Breast epithelium (tissue), 4 donors: Measurements from ENCODE around the gene NME9. TPM values are rescaled to one million over a fixed set of nuclear protein-coding genes. Genes with fewer than 3 reads are reported as not detected.

ENCODE experiments used
- DNase-seq, 2 donors: peaks; one replicate each; pipeline ENCODE4 v3.0.0-alpha.2; 2019; ENCODE audit warnings: low spot score in 2 of 2
- H3K27ac ChIP-seq, 2 donors: fragments of 200-600 bp; sonication (generic) in 1 of 2; one replicate each; pipeline ENCODE4 v1.5.1; 2016 to 2019; ENCODE audit warnings: mild to moderate bottlenecking in 1 of 2
- H3K27me3 ChIP-seq, 2 donors: fragments of 200-600 bp; sonication (generic) in 1 of 2; one replicate each; pipeline versions ENCODE4 v1.5.1 to v1.6.0; 2017 to 2019; ENCODE audit warnings: control low read depth in 1 of 2, mild to moderate bottlenecking in 1 of 2
- H3K36me3 ChIP-seq: fragments of 200-600 bp; one replicate; pipeline ENCODE4 v1.5.1; 2019
- H3K4me1 ChIP-seq, 2 donors: fragments of 200-600 bp; sonication (generic); one replicate each; pipeline ENCODE4 v1.5.1; 2016 to 2019; ENCODE audit warnings: control low read depth in 1 of 2
- H3K4me3 ChIP-seq, 3 donors: fragments of 200-600 bp; sonication (generic); 1 replicate in 2 of 3; 2 replicates in 1 of 3; pipeline ENCODE4 v1.5.1; 2016 to 2019; ENCODE audit warnings: mild to moderate bottlenecking in 3 of 3, moderate library complexity in 2 of 3
- H3K9me3 ChIP-seq, 2 donors: fragments of 200-600 bp; sonication (generic) in 1 of 2; one replicate each; pipeline ENCODE4 v1.5.1; 2016 to 2019; ENCODE audit warnings: control low read depth in 1 of 2
- POLR2A ChIP-seq: fragments of 450-650 bp; IDR thresholded peaks from one replicate; pipeline ENCODE4 v1.6.1; 2016; ENCODE audit warnings: antibody characterized with exemption, mild to moderate bottlenecking, moderate library complexity
- POLR2AphosphoS5 ChIP-seq, 3 donors: sonication (generic); formaldehyde crosslinking; IDR thresholded peaks; one replicate each; pipeline ENCODE4 v1.6.1; 2017; ENCODE audit warnings: antibody characterized with exemption in 3 of 3
- intact Hi-C: fragments of 100-400 bp; cut with DNase I; formaldehyde crosslinking; loops from one replicate; pipeline ENCODE4 v1.15.1; 2023; ENCODE audit warnings: low total_unique reads
- total RNA-seq, 3 donors: library from RNA; depleted of rRNA; stranded (reverse); fragments of >200 nt; gene quantifications; one replicate each; pipeline ENCODE4 v1.1.0, GENCODE V29; 2016
- TF ChIP-seq, protein P1 (sequence below), 3 donors: fragments of 450-650 bp; IDR thresholded peaks; one replicate each; pipeline ENCODE4 v1.5.1; 2016 to 2017; ENCODE audit warnings: antibody characterized with exemption in 3 of 3, mild to moderate bottlenecking in 3 of 3, moderate library complexity in 3 of 3

Gene NME9
- total RNA-seq, 3 donors from 2014 or later: 0.48 to 1.3 (median 0.98) TPM

DNA sequence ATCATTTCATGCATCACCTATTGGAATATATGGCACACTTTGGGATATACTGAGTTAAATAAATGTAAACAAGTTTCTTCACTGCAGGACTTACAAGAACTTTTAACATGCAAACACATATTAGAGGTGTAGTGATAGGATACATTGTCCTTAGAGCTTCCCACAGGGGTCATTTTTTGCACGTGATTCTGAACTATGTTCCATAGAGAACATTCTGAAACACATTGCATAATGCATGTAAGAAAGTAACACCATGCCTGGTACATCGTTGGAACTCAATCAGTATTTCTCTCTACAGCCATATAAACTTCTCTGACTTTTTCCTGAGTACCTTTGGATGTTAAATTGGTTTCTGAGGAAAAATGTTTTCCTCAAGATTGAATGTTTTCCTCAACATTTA, 47.0 kb upstream of the NME9 start:
- Histone ChIP-seq H3K27me3 (no peaks in the 10 kb centered on the region), H3K4me1 (peaks cover 0 to 5% of the 10 kb centered on the region in 2 donors), H3K27ac (no peak overlapping the region), H3K36me3 (no peaks in the 10 kb centered on the region), H3K9me3 (no peaks in the 10 kb centered on the region), H3K4me3 (no peak overlapping the region)
- no peak for DNase-seq
- TF ChIP-seq POLR2AphosphoS5 (IDR thresholded peaks at IDR 0.05) (no peak), POLR2A (no peak)
- TF ChIP-seq, protein P1, sequence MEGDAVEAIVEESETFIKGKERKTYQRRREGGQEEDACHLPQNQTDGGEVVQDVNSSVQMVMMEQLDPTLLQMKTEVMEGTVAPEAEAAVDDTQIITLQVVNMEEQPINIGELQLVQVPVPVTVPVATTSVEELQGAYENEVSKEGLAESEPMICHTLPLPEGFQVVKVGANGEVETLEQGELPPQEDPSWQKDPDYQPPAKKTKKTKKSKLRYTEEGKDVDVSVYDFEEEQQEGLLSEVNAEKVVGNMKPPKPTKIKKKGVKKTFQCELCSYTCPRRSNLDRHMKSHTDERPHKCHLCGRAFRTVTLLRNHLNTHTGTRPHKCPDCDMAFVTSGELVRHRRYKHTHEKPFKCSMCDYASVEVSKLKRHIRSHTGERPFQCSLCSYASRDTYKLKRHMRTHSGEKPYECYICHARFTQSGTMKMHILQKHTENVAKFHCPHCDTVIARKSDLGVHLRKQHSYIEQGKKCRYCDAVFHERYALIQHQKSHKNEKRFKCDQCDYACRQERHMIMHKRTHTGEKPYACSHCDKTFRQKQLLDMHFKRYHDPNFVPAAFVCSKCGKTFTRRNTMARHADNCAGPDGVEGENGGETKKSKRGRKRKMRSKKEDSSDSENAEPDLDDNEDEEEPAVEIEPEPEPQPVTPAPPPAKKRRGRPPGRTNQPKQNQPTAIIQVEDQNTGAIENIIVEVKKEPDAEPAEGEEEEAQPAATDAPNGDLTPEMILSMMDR (IDR thresholded peaks at IDR 0.05): no peak
- intact Hi-C loops: no loop called here

DNA sequence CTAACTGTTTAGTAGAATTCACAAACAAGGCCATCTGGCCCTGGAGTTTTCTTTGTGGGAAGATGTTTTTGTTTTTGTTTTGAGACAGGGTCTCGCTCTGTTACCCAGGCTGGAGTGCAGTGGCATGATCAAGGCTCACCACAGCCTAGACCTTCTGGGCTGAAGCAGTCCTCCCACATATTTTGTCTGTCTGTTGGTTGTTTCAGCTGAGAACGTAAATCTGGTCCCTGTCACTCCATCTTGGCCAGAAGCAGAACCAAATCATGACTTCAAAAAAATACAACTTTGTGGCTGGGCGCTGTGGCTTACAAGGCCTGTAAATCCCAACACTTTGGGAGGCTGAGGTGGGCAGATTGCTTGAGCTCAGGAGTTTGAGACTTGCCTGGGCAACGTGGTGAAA, 45.8 kb upstream of the NME9 start:
- Histone ChIP-seq H3K9me3 (no peaks in the 10 kb centered on the region), H3K4me1 (no peaks in the 10 kb centered on the region), H3K36me3 (no peaks in the 10 kb centered on the region), H3K27ac (no peak overlapping the region), H3K27me3 (no peaks in the 10 kb centered on the region), H3K4me3 (no peak overlapping the region)
- intact Hi-C loops: no loop called here
- DNase-seq: no peak
- TF ChIP-seq, protein P1 (IDR thresholded peaks at IDR 0.05): no peak
- TF ChIP-seq POLR2A (no peak), POLR2AphosphoS5 (IDR thresholded peaks at IDR 0.05) (no peak)

DNA sequence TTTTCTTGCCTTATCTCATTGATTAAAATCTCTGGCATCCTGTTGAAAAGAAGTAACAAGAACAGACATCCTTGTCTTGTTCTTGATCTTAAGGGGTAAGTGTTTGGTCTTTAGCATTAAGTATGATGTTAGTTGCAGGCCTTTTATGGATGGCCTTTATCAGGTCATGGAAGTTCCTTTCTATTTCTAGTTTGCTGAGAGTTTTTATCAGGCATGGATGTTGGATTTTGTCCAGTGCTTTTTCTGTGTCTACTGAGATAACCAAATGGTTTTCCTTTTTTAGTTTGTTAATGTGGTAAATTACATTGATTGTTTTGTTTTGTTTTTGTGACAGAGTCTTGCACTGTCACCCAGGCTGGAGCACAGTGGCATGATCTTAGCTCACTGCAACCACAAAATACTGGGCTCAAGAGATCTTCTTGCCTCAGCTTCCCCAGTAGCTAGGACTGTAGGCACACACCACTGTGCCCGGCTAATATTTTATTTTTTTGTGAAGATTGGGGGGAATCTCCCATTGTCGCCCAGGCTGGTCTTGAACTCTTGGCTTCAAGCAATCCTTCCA, 45.0 kb upstream of the NME9 start:
- no peak for DNase-seq
- Histone ChIP-seq H3K27me3 (no peaks in the 10 kb centered on the region), H3K4me1 (no peaks in the 10 kb centered on the region), H3K4me3 (no peak overlapping the region), H3K9me3 (no peaks in the 10 kb centered on the region), H3K27ac (no peak overlapping the region), H3K36me3 (no peaks in the 10 kb centered on the region)
- intact Hi-C loops: no loop called here
- TF ChIP-seq POLR2A: no peak
- no peak for TF ChIP-seq POLR2AphosphoS5 (IDR thresholded peaks at IDR 0.05)
- TF ChIP-seq, protein P1 (IDR thresholded peaks at IDR 0.05): no peak

DNA sequence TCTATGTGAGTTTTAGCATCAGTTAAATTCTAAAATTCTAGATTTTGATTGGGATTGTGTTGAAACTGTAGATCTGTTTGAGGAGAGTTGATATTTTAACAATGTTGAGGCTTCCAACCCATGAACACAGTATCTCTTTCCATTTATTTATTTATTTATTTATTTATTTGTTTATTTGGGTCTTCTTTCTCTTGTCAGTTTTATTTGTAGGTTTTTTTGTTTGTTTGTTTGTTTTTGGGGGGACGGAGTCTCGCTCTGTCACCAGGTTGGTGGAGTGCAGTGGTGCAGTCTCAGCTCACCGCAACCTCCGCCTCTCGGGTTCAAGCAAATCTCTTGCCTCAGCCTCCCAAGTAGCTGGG, 44.1 kb upstream of the NME9 start:
- Histone ChIP-seq H3K27ac (no peak overlapping the region), H3K36me3 (no peaks in the 10 kb centered on the region), H3K27me3 (no peaks in the 10 kb centered on the region), H3K9me3 (no peaks in the 10 kb centered on the region), H3K4me3 (no peak overlapping the region), H3K4me1 (no peaks in the 10 kb centered on the region)
- TF ChIP-seq POLR2A (no peak), POLR2AphosphoS5 (IDR thresholded peaks at IDR 0.05) (no peak)
- TF ChIP-seq, protein P1 (IDR thresholded peaks at IDR 0.05): no peak
- intact Hi-C loops: no loop called here
- no peak for DNase-seq

DNA sequence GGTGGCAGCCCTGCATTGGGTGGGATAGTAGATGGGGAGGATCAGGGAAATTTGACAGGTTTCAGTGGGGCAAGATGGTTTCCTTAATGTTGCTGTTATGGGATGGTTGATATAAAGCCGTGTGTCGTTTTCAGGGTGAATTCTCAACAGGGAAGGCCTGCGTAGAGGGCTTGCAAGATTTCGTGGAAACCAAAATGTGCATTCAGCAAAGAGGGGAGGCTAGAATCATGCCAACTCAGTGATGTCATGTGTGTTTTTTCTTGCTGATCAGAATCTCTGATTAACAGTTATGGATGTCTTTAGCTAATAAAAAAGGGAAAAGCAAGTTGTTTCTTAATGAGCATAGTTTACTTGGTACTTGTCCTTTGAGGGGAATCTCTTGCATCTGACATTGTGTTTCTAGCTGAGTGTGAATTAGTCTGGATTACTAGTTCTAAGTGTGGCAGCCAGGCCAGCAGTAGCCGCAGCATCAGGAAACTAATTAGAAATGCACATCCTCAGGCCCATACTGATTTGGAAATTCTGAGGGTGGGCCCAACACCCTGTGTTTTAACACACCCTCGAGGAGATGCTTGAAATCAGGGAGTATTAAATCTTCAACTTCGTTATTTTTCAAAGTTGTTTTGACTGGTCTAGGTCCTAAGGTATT, 43.6 kb upstream of the NME9 start:
- H3K27me3 ChIP-seq: no peaks in the 10 kb centered on the region
- no peaks in the 10 kb centered on the region for H3K4me1 ChIP-seq
- intact Hi-C loops: no loop called here
- no peak overlapping the region for H3K4me3 ChIP-seq
- H3K9me3 ChIP-seq: no peaks in the 10 kb centered on the region
- no peak overlapping the region for H3K27ac ChIP-seq
- no peak for TF ChIP-seq POLR2AphosphoS5 (IDR thresholded peaks at IDR 0.05)
- TF ChIP-seq POLR2A: no peak
- TF ChIP-seq, protein P1 (IDR thresholded peaks at IDR 0.05): no peak
- H3K36me3 ChIP-seq: no peaks in the 10 kb centered on the region
- DNase-seq: no peak
